Stimulated activated CD4-positive, alpha-beta T cell treated with anti-CD3 and anti-CD28 coated beads, Interleukin-12 subunit alpha, Interleukin-12 subunit beta, amount 100 ng/mL, for 48 hours (primary cell): ENCODE results near the gene PDIK1L.
A peak's percentile ranks its signal among the peaks of the same experiment; 100 is the strongest.

Experiments
- DNase-seq, 3 donors: peaks; one replicate each; pipeline ENCODE4 v3.0.0-alpha.2; 2020; ENCODE audit warnings: low read depth in 2 of 3, low spot score in 1 of 3

PDIK1L gene

GRCh38 chr1:26111530-26112406 is at the start of gene PDIK1L:
TSS of gene PDIK1L (plus strand) at chr1:26111824. CDS start at chr1:26114309, 2,485 bp downstream.
- DNase-seq, result peak; percentile 90 to 95 (median 90)

GRCh38 chr1:26064553-26064952 is 47.1 kb upstream of the PDIK1L start:
- no peak for DNase-seq

GRCh38 chr1:26066160-26066559 is 45.5 kb upstream of the PDIK1L start:
- no peak for DNase-seq

- no peak for DNase-seq
Measured at GRCh38 chr1:26066857-26067256, 44.8 kb upstream of the PDIK1L start.

GRCh38 chr1:26067432-26067911 is 44.2 kb upstream of the PDIK1L start, which contains the start of gene TRIM63:
TSS of gene TRIM63 (minus strand) at chr1:26067630. CDS start at chr1:26067494, 136 bp downstream.
- no peak for DNase-seq

- DNase-seq, result no peak
Measured at GRCh38 chr1:26069941-26070295, 41.7 kb upstream of the PDIK1L start.

- no peak for DNase-seq
Measured at GRCh38 chr1:26070296-26070962, 41.2 kb upstream of the PDIK1L start.

- no peak for DNase-seq
Measured at GRCh38 chr1:26070963-26071342, 40.7 kb upstream of the PDIK1L start.

- DNase-seq, result no peak
Measured at GRCh38 chr1:26072305-26072704, 39.3 kb upstream of the PDIK1L start.

GRCh38 chr1:26075421-26076144 is 36.0 kb upstream of the PDIK1L start:
- DNase-seq, result no peak

GRCh38 chr1:26077524-26077923 is 34.1 kb upstream of the PDIK1L start:
- DNase-seq, result no peak

GRCh38 chr1:26078286-26079177 is 33.1 kb upstream of the PDIK1L start:
- DNase-seq, result no peak

GRCh38 chr1:26079178-26079563 is 32.5 kb upstream of the PDIK1L start:
- DNase-seq, result no peak

- DNase-seq, result no peak
Measured at GRCh38 chr1:26079960-26080814, 31.4 kb upstream of the PDIK1L start.

- DNase-seq, result no peak
Measured at GRCh38 chr1:26081267-26082019, 30.2 kb upstream of the PDIK1L start.

- DNase-seq, result no peak
Measured at GRCh38 chr1:26082020-26082350, 29.6 kb upstream of the PDIK1L start.

- no peak for DNase-seq
Measured at GRCh38 chr1:26083208-26083607, 28.4 kb upstream of the PDIK1L start.

GRCh38 chr1:26084091-26084561 is 27.5 kb upstream of the PDIK1L start:
- no peak for DNase-seq

GRCh38 chr1:26084844-26085243 is 26.8 kb upstream of the PDIK1L start:
- no peak for DNase-seq
